Neural cell (in vitro differentiated cells): ENCODE data around the gene ENDOV.

Source experiments
- EP300 ChIP-seq: fragments of 450-650 bp; conservative IDR thresholded peaks from 2 replicates; pipeline ENCODE4 v1.6.1; 2014; ENCODE audit warnings: antibody characterized with exemption, mild to moderate bottlenecking, moderate library complexity; ENCODE audit not compliant: poor library complexity, severe bottlenecking
- POLR2AphosphoS5 ChIP-seq: IDR thresholded peaks from 2 replicates; pipeline ENCODE4 v1.6.1; 2012
- TF ChIP-seq, protein P1 (sequence below): IDR thresholded peaks from 2 replicates; pipeline ENCODE4 v1.6.1; 2012; ENCODE audit warnings: borderline replicate concordance
- TF ChIP-seq, protein P2 (sequence below): fragments of 450-650 bp; IDR thresholded peaks from 2 replicates; pipeline ENCODE4 v1.5.1; 2014; ENCODE audit warnings: antibody characterized with exemption, mild to moderate bottlenecking, moderate library complexity; ENCODE audit not compliant: poor library complexity, severe bottlenecking

DNA sequence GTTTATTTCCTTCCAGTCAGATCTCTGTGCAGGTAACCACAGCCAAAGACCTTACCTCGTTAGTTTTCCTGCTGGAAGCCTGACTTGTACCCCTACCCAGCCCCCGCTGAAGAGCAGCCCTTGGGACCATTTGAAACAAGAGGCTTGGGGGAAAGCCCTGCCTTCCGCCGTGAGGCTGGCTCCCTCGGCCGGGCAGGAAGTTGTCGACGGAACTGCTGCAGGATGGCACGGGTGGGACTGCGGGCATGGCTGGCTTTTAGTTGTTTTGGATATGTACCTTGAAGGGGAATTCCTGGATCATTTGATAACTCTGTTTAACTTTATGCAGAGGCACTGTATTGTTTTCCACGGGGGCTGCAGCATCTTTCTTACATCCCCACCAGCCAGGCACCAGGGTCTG is 49.0 kb upstream of the ENDOV start:
- TF ChIP-seq EP300, result no peak
- no peak for TF ChIP-seq POLR2AphosphoS5
- TF ChIP-seq, protein P1, sequence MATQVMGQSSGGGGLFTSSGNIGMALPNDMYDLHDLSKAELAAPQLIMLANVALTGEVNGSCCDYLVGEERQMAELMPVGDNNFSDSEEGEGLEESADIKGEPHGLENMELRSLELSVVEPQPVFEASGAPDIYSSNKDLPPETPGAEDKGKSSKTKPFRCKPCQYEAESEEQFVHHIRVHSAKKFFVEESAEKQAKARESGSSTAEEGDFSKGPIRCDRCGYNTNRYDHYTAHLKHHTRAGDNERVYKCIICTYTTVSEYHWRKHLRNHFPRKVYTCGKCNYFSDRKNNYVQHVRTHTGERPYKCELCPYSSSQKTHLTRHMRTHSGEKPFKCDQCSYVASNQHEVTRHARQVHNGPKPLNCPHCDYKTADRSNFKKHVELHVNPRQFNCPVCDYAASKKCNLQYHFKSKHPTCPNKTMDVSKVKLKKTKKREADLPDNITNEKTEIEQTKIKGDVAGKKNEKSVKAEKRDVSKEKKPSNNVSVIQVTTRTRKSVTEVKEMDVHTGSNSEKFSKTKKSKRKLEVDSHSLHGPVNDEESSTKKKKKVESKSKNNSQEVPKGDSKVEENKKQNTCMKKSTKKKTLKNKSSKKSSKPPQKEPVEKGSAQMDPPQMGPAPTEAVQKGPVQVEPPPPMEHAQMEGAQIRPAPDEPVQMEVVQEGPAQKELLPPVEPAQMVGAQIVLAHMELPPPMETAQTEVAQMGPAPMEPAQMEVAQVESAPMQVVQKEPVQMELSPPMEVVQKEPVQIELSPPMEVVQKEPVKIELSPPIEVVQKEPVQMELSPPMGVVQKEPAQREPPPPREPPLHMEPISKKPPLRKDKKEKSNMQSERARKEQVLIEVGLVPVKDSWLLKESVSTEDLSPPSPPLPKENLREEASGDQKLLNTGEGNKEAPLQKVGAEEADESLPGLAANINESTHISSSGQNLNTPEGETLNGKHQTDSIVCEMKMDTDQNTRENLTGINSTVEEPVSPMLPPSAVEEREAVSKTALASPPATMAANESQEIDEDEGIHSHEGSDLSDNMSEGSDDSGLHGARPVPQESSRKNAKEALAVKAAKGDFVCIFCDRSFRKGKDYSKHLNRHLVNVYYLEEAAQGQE, result no peak
- TF ChIP-seq, protein P2, sequence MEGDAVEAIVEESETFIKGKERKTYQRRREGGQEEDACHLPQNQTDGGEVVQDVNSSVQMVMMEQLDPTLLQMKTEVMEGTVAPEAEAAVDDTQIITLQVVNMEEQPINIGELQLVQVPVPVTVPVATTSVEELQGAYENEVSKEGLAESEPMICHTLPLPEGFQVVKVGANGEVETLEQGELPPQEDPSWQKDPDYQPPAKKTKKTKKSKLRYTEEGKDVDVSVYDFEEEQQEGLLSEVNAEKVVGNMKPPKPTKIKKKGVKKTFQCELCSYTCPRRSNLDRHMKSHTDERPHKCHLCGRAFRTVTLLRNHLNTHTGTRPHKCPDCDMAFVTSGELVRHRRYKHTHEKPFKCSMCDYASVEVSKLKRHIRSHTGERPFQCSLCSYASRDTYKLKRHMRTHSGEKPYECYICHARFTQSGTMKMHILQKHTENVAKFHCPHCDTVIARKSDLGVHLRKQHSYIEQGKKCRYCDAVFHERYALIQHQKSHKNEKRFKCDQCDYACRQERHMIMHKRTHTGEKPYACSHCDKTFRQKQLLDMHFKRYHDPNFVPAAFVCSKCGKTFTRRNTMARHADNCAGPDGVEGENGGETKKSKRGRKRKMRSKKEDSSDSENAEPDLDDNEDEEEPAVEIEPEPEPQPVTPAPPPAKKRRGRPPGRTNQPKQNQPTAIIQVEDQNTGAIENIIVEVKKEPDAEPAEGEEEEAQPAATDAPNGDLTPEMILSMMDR, result no peak
